NB4 (cell line): ENCODE results near the gene LDB3.

Source experiments
- CTCF ChIP-seq: IDR thresholded peaks from one replicate; pipeline ENCODE4 v1.5.1; 2012; ENCODE audit warnings: low read depth, low read length
- MAX ChIP-seq: IDR thresholded peaks from 2 replicates; pipeline ENCODE4 v1.6.1; 2011; ENCODE audit warnings: low read depth, low read length

GRCh38 chr10:86653987-86654386, 14.3 kb upstream of the LDB3 start:
- TF ChIP-seq MAX (no peak), CTCF (no peak)
